COLO829 (cell line): ENCODE measurements around the gene SYT1.
"Not testable (repeated sequence)": the region's sequence is repeated elsewhere in the genome, so short reads cannot be mapped to it uniquely, and the experiment has no call there.

ENCODE experiments used
- DNase-seq: peaks from one replicate; pipeline ENCODE4 v3.0.0; 2012; ENCODE audit warnings: low spot score

SYT1 gene

DNA sequence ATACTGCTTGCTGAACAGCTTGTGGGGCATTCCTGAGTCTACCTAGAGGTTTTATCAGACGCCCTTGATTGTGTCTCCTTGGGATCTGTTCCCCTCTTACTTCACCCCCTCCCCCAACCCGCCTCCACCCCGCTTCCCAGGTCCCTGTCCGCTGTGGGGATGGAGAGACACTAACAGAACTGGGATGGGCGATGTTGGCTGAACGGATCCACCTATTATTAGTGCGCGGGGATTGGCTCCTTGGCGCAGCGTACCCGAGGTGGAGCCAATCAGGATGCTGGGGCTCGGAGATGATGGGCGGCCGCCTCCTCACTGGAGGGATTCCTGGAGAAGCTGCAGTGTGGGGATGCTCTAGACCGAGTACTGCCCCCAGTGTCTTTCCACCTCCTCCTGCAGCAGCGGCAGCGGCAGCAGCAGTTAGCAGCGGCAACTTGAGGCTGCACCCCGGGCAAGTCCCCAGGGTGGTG, at the start of gene SYT1:
TSS of gene SYT1 (plus strand) at position 372 of the 467 bp plus-strand sequence.
- peak; percentile 65 for DNase-seq

DNA sequence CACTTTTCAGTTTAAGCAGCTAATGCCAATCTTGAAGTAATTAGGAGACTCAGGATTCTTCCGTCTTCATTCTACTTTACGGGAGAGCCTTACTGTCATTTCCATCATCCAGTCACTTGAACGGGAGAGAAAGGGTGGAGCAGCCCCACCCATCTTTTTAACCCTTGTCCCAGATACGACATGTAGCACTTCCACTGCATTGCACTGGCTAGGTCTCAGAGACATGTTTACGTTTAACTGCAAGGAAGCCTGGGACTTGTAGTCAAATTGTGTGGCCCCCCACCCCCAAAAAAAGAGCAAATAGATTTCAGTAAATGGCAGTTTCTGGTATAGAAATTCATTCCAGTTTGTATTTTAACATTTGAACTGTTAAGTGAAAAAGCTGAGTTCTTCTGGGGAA, 46.1 kb upstream of the SYT1 start:
- no peak for DNase-seq

DNA sequence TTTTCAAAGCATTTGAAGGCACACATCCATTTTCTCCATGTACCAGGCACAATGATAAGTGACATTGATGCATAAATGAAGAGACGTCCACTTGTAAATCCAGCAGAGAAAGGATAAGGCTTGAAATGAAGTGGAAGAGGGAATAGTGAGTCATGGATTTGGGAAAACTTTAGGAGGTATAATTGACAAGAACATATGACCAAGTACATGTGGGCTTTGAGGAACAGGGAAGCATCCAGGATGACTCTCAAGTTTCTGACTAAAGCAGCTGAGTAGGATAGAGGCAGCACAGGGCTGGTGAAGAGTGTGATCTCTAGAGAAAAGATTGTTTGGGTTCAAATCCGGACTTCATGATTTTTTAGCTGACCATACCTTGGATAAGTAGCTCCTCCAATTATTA, 43.6 kb upstream of the SYT1 start:
- no peak for DNase-seq

DNA sequence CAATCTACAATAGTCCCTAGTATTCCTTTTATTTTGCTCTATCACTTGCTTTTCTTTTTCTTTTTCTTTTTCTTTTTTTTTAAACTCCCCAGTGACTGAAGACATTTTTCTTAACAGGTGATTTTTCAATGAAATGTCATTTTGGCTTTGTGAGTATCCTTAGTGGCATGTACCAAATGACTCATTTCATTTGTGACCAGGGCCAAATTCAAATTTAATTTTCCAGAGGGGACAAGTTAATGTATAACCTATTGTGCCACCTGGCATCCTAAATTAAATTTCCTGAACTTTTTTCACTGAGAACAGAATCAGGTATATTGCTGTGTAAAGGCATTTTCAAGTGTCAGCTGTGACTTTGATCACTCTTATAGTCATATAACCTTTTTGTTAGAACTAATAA, 39.7 kb upstream of the SYT1 start:
- DNase-seq: no peak

DNA sequence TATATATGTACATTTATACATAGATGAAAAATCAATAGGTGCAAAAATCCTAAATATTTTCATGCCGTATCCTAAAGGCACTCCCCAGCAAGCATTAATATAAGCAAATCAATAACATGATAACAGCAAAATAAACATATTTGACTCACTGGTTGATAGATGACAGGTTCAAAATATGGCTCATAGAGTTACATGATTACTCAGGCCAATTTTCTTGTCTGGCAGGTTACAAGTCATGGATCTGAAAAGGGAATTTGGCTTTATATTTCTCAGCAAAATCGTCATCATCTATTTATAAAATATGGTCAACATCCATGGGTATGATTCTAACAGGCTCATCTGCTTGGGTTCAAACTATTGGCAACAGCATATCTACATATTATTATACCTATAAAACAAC, 34.9 kb upstream of the SYT1 start:
- no peak for DNase-seq

DNA sequence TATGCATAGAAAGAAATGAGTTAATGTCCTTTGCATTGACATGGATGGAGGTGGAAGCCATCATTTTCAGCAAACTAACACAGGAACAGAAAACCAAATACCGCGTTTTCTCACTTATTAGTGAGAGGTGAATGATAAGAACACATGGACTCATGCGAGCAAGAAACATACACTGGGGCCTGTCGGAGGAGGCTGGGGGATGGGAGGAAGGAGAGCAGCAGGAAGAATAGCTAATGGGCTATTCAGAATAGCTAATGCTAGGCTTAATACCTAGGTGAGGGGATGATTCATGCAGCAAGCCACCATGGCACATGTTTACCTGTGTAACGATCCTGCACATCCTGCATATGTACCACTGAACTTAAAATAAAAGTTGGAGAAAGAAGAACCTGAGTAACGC, 29.1 kb upstream of the SYT1 start:
- DNase-seq: no peak

DNA sequence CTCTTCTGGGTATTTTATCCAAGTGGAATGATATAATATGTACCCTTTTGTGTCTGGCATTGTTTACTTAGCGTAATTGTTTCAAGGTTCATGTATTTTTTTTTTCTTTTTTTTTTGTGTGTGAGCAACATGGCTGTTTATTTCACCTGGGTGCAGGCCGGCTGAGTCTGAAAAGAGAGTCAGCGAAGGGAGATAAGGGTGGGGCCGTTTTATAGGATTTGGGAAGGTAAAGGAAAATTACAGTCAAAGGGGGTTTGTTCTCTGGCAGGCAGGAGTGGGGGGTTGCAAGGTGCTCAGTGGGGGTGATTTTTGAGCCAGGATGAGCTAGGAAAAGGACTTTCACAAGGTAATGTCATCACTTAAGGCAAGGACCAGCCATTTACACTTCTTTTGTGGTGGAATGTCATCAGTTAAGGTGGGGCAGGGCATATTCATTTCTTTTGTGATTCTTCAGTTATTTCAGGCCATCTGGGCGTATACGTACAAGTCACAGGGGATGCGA, 24.0 kb upstream of the SYT1 start:
- DNase-seq: not testable (repeated sequence)

DNA sequence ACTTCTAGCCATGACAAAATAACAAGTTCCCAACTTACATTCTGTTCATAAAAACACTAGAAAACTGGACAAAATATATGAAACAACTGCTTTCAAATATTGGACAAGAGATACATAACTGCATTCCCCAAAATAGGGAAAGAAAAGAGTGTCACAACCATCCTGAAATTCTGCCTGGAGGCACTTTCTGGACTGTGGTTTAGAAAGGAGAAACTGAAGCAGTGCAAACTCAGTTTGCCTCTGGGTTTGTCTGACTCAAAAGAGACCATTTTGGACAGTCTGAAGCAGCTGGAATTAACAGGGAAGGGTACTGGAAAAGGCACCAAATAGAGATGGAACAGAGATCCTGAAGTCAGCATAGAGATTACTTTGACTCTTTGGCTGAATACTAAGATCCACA, 11.3 kb upstream of the SYT1 start:
- no peak for DNase-seq

DNA sequence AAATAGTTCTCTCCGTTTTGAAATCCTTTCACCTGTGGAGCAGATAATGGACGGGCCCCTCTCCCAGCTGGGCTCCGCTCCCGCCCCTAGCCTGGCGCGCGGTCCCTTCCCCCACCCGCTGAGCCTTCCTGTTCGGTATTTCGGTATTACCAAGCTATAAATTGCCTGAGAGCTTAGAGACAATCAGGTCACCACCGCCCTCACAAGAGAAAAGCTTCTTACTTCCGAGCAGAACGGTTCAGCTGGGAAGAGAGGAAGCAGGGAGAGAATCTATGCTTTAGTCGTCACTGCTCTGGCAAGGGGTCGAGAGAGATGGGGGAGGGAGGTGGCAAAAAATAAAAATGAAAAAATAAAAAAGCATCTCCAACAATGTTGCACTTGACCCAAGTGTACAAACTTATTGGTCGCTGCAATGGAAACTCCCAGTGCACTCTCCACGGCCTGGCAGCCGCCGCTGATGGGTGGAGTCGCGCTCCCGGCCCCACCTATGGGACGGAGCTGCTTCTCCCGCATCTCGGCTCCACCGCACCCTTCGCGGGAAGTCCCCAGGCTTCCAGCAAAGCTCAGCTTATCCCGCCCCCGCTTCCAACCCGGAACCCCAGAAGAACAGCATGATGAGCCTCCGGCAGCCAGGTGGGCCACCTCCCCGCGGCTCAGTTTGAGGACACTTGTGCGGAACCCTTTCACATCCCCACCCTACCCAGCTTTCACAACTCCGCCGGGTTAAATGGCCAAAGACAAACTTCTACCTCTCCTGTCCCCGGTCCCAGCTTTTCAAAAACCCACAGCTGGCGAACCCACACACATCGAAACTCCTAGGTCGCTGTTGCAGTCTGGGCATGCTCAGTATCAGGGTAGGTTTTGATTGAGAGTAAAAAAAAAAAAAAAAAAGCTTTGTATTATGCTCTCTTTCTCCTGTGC, 832 bp upstream of the SYT1 start:
- peak; percentile 42 for DNase-seq

DNA sequence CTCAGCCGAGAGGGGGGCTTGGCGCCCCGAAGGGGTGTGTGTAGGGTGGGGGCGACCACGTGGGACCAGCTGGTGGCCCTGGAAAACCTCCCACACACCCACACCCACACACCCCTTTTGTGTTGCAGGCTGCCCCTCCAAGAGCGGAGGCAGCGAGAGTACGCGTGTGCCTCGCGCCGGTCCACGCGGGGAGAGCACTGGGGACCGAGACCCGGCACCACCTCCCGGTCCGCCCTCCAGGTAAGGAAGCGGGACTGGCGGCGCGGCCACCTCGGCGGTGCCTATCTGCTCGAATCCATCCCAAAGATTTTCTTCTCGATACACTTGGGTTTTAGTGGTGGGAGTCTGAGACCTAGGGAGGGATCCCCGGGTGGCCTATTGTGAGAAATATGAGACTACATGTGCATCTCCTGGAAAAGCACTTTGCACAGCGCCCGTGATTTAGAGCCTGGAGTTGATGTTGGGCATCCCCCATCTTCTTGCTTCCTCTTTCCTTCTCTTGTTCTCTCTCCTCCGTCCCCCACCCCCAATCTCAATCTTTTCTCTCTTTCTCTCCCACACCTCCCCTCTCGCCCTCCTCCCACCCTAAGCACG, 393 bp downstream of the SYT1 start:
- no peak for DNase-seq

DNA sequence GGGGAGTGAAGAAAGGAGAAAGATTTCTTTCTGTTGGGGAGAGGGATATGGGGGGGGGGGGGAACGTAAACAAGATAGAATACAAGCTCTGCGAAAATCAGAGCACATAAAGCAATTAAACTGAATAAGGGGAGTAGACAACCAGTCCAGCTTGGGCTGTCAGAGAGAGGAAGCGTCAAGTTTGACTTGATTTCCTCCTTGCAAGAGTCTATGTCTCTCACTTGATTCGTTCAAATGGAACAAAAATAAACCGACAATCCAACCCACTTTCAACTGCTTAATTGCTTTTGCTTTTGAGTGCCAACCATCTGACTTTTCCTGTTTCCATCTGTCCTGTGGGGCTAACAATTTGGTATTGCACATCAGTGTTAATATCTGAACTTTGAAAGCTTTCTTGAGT, 942 bp downstream of the SYT1 start:
- no peak for DNase-seq

DNA sequence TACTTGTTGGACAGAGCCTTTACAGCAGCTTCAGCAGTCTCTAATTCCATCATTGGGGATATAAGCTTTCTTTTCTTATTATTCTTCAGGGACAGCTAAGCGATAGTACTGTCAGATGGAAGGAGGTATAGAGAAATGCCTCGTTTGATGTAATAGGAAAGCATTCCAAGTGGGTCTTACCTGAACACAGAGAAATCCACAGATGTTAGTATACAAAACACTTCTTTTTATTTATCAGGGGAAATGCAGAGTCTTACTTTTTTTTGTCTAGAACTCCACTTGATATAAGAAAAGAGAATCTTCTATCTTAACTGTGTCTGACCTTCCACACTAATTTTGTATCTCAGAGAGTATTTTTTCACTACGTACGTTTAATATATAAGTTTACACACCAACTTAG, 1.9 kb downstream of the SYT1 start:
- no peak for DNase-seq

DNA sequence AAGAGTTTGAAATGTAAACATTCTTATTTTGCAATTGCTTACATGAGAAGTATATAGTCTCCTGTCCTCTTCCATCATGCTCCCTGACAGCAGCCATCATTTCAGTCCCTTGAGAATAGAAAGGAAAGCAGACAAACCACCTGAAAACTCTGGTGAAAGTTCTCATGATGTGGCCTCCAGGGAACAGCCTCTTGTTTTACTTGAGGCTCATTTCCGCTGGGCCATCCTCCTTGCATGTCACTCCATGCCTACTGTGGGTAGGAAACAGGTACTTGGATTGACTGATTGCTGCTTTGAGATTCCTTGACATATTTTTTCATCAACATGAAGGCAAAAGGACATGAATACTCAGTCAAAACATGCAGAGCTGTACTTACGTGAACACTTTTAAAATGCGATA, 6.0 kb downstream of the SYT1 start:
- DNase-seq: no peak

DNA sequence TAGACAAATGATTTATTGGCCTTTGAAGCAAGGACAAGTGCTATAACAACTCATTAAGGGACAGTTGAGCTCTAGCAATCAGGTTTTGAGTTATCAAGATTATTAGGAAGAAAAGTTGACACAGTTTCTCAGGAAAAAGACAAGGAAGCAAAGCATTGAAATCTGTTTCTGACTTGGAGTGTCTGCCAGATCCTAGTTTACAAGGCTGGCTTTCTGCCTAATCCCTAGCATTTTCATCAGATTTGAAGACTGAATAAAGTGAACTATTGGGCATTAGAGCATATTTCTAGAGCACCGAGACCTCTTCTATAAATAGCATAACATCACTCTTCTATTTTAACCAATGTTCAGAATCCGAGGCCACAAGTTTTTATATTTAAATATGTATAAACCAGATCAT, 7.0 kb downstream of the SYT1 start:
- no peak for DNase-seq

DNA sequence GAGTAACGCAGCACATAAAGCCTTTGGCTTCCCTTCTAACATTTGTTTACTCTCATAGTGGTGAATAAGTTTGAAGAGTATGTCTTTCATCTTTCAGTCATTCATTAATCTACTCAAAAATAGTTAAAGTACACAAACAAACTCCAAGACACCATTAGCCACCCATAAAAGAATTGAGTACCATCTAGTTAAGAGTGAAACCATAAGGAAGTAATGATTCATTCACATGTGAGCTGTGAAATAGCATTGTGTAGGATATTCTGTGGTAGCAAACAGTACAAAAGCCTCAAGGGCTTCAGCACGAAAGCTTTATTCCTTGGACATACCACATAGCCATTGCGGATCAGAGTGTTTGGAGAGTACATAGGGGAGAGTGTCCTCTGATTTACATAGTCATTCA, 13.9 kb downstream of the SYT1 start:
- no peak for DNase-seq

DNA sequence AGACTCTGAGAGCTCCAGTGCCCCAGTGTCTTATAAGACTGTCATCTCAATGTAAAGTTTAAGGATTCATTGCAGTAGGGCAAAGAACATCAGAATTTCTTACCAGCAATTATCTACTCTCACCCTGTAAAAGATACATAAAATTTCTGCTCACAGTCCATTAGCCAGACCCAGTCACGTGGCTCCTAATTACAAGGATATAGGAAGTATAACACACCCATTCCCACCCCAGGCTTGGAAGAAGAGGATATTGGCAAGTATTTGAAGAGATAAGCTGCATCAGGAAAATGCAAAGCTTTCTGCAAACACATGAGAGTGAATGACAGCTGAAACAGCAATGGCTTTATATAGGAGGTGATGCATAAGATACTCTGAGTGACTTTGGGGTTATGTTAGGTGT, 14.3 kb downstream of the SYT1 start:
- no peak for DNase-seq

DNA sequence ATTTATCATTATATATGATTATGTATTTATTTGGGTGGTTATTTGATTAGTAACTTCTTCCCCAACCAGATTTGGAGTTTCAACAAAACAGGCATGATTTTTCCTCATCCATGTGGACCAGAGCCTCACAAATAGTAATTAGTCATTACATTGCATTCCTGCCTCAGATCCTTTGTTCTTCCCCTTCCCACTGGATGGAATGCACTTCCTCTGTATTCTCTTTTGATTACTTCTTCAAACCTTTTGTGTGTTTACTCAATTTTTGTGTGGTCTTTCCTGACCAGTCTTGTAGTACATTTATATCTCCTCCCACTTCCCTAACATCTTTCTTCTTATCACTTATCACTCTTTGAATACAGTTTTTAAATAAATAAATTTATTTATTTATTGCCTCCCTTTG, 15.5 kb downstream of the SYT1 start:
- no peak for DNase-seq

DNA sequence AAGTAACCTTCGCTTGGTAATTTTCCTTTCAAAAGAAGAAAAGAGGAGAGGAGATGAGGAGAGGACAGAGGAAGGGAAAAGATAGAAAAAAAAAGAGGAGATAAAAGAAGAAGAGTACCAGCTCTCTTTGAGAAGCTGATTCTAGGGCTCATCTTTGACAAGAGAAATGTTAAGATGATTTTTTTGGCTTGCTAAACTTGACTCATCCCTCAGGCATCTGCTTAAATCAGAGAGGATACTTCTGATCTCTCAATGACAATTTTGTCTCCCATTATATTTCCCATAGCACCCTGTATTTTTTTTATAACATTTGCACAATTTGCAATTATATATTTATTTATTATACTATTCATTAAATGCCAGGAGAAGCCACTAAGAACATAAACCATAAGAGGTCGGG, 17.1 kb downstream of the SYT1 start:
- no peak for DNase-seq

DNA sequence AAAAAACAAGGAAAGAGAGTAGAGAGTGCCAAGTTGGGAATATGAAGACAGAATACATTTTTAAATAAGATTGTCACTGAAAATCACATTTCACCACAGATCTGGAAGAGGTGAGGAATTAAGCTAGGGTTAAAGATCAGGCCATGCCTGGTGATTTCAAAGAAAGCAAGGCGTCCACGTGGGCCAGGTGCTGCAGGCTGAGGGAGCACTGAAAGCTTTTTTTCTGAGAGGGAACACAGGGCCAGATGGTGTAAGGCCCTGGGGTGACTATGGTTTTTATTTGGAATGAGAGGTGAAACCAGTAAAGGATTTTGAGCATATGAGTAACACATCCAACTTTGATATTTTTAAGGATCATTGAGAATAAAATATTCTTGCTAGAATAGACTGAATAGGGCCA, 20.9 kb downstream of the SYT1 start:
- DNase-seq: no peak

DNA sequence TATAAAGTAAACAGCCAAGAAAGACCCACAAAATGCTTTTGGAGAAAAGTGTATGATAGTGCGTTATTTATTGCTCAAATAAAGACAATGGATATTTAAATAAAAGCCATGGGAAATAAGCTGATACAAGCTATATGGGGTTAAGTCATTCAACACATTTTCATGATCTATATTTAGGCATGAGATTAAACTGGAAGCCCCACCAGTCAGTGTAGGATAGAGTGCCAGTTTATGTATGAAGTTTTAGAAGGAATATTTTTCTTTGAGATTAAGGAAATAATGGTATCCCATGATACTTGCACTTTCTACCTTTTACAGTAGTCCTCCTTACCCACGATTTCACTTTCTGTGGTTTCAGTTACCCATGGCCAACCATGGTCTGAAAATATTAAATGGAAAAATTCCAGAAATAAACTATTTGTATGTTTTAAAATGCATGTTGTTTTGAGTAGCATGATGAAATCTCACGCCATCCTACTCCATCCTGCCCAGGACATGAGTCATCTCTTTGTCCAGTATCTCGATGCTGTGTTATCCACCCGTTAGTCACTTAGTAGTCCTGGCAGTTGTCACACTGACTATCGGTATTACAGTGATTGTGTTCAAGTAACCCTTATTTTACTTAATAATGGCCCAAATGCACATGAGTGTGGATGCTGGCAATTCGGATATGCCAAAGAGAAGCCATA, 22.3 kb downstream of the SYT1 start:
- no peak for DNase-seq

DNA sequence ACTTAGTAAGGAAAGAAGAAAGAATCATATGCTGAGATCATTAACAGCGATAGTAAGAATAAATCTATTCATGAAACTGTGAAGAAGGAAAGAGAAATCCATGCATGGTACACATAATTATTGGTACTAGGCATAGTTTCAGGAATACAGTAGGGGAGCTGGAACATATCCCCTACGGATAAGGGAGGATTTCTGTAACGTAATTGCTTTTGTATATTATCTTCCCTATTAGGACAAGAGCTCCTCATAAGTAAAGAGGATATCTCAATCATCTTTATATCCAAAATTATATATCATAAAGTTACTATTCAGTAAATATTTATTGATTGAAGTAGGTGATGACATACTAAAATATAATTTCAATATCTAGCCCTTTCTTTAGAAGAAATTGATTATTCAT, 22.9 kb downstream of the SYT1 start:
- DNase-seq: no peak

DNA sequence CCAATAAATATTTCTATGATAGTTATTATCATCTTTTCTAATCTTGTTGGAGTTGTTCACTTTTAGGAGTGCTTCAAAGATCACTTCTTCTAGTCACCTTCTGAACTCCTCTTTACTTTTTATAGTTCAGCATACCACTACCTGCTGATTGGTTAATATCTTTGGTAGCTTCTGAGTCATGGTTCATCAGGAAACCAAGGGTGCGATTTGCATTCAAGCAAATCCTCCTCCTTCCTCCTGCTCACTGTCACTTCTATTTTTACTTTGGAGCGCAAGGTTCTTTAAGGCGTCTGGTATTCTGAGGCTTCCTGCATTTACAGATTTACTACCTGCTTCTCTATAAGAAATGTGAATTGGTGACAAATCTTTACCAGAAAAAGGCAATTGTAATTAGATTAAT, 24.0 kb downstream of the SYT1 start:
- DNase-seq: no peak
